WTC11 (cell line): ENCODE data around the gene C16orf95.

ENCODE experiments used
- NR2C2 ChIP-seq: sonication (generic); formaldehyde crosslinking; IDR thresholded peaks from 2 replicates; pipeline ENCODE4 v1.8.0; 2022; ENCODE audit warnings: mild to moderate bottlenecking, missing genetic modification reagents
- TF ChIP-seq, protein P1 (sequence below): fragments of 250-450 bp; sonication (Bioruptor Pico); IDR thresholded peaks from 2 replicates; pipeline ENCODE4 v2.1.2; 2022; ENCODE audit warnings: mild to moderate bottlenecking, moderate library complexity
- TF ChIP-seq, protein P2 (sequence below): sonication (generic); formaldehyde crosslinking; IDR thresholded peaks from 2 replicates; pipeline ENCODE4 v1.8.1; 2023; ENCODE audit warnings: mild to moderate bottlenecking, missing genetic modification reagents, moderate library complexity

- TF ChIP-seq, protein P1, sequence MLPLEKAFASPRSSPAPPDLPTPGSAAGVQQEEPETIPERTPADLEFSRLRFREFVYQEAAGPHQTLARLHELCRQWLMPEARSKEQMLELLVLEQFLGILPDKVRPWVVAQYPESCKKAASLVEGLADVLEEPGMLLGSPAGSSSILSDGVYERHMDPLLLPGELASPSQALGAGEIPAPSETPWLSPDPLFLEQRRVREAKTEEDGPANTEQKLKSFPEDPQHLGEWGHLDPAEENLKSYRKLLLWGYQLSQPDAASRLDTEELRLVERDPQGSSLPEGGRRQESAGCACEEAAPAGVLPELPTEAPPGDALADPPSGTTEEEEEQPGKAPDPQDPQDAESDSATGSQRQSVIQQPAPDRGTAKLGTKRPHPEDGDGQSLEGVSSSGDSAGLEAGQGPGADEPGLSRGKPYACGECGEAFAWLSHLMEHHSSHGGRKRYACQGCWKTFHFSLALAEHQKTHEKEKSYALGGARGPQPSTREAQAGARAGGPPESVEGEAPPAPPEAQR (CRISPR knock-in tag): no peak
- TF ChIP-seq NR2C2 (CRISPR knock-in tag): no peak
- TF ChIP-seq, protein P2, sequence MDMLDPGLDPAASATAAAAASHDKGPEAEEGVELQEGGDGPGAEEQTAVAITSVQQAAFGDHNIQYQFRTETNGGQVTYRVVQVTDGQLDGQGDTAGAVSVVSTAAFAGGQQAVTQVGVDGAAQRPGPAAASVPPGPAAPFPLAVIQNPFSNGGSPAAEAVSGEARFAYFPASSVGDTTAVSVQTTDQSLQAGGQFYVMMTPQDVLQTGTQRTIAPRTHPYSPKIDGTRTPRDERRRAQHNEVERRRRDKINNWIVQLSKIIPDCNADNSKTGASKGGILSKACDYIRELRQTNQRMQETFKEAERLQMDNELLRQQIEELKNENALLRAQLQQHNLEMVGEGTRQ (CRISPR knock-in tag): no peak
These were observed 11.4 kb downstream of the C16orf95 start for GRCh38 chr16:87305505-87306391.
